Activated naive CD4-positive, alpha-beta T cell treated with anti-CD3 and anti-CD28 coated beads, Interleukin-2, amount 50 U/mL, for 24 hours (primary cell): ENCODE data around the gene TTC28.

Experiments
- H3K27ac Mint-ChIP-seq: one replicate; pipeline ENCODE4 v1.8.0; 2021; ENCODE audit warnings: mild to moderate bottlenecking, mixed read lengths
- H3K27me3 Mint-ChIP-seq: one replicate; pipeline ENCODE4 v1.8.0; 2021; ENCODE audit warnings: mixed read lengths
- H3K36me3 Mint-ChIP-seq: one replicate; pipeline ENCODE4 v1.8.0; 2021; ENCODE audit warnings: mixed read lengths
- H3K4me1 Mint-ChIP-seq: one replicate; pipeline ENCODE4 v1.8.0; 2021; ENCODE audit warnings: mixed read lengths
- H3K4me3 Mint-ChIP-seq: one replicate; pipeline ENCODE4 v1.8.0; 2021; ENCODE audit warnings: mild to moderate bottlenecking, mixed read lengths
- H3K9me3 Mint-ChIP-seq: one replicate; pipeline ENCODE4 v1.8.0; 2021; ENCODE audit warnings: mixed read lengths

The TTC28 gene

DNA sequence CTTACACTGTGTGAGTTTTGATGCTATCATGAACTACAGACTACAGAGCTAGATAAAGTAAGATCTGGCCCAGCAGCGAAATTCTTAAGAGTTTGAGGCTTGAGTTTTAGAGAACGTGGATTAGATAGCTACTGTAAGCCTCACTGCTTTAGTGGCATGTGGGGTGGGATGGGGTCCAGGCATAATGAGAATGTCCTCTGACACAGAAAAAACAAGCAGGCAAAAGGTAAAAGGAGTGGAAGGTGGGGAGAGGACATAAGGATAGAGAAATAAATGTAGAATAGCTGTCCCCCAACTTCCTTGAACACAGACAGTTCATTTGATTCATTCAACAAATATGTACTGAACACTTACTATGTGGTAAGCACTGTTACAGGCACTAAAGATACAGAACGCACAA, 436.1 kb downstream of the TTC28 start:
- H3K4me3 Mint-ChIP-seq, result no peak overlapping the region
- H3K27ac Mint-ChIP-seq, result no peak overlapping the region
- H3K9me3 Mint-ChIP-seq, result no peaks in the 10 kb centered on the region
- no peaks in the 10 kb centered on the region for H3K4me1 Mint-ChIP-seq
- H3K27me3 Mint-ChIP-seq, result peaks cover 2% of the 10 kb centered on the region
- no peaks in the 10 kb centered on the region for H3K36me3 Mint-ChIP-seq

DNA sequence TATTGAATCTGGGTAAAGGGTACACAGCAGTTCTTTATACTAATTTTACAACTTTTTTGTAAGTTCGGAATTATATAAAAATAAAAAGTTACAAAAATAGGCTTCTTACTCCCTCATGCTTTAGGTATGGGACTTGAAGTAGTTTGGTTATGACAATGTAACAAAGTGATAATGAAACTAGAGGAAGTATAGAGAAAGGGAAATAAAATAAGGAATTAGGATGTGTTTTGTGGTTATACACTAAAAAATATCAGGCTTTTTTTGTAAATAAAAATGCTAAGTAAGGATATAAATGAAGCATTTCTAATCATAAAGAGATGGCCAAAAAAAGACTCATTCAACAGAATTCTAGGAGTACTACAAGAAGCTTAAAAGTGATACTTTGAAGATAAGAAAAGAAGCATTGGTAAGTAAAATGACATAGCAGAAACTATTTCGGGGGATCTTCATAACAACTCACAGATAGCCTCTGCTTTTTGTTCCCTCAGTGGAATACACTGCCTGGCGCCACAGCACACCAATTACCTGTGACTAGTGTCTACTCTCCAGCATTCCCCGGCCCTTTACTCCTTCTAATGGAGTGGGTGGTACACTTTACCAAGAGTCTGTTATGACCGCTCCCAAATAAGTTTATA, 437.9 kb downstream of the TTC28 start:
- peaks cover 2% of the 10 kb centered on the region for H3K27me3 Mint-ChIP-seq
- H3K27ac Mint-ChIP-seq, result no peak overlapping the region
- H3K4me1 Mint-ChIP-seq, result no peaks in the 10 kb centered on the region
- no peak overlapping the region for H3K4me3 Mint-ChIP-seq
- no peaks in the 10 kb centered on the region for H3K36me3 Mint-ChIP-seq
- H3K9me3 Mint-ChIP-seq, result no peaks in the 10 kb centered on the region

DNA sequence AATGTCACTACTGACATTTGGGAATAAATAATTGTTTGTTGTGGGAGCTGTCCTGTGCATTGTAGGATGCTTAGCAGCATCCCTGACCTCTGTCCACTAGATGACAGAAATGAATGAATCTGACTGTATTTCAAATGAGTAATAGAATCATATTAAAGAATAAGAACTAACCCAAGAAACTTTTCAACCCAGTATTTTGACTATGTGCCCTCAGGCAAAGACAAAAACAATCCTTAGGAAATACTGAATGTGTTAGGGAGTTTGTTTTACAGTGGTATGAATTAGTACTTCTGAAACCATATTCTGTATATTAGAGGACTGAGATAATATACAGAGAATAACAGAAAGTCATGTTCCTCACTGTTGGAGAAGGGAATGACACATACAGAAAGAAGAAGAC, 439.7 kb downstream of the TTC28 start:
- Mint-ChIP-seq H3K27ac (no peak overlapping the region), H3K4me1 (no peaks in the 10 kb centered on the region), H3K27me3 (no peaks in the 10 kb centered on the region), H3K4me3 (no peak overlapping the region), H3K9me3 (no peaks in the 10 kb centered on the region), H3K36me3 (no peaks in the 10 kb centered on the region)

DNA sequence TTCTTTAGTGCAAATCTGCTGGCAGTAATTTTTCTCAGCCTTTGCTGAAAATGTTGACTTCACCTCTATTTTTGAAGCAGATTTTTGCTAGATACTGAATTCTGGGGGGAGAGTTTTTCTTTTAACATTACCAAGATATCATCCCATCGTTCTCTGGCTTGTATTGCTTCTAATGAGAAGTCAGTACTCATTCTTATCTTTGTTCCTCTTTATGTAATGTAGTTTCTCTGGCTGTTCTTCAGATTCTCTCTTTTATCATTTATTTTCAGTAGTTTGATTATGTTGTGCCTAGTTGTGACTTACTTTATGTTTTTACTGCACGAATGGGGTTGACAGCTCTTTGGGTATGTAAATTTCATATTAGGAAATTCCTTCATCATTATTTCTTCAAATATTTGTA, 441.9 kb downstream of the TTC28 start:
- Mint-ChIP-seq H3K27me3 (no peaks in the 10 kb centered on the region), H3K4me1 (no peaks in the 10 kb centered on the region), H3K36me3 (no peaks in the 10 kb centered on the region), H3K4me3 (no peak overlapping the region), H3K9me3 (no peaks in the 10 kb centered on the region), H3K27ac (no peak overlapping the region)

DNA sequence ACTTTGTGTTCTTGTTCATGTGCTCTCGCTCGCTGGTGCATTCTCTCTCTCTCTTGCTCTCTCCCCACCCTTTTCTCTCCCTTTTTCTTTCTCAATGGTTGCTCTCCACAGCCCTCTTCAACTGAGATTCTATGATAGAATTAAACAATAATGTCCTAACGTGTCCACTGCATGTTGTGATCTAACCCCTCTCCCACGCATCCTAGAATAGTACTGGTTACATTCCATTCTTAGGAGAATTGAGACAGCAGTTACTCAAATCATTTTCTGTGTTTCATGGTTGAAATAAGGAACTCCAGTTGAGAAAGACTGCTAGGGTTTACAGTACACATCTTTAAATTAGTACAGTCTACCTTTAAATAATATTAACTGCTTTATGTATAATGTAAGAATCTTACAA, 442.5 kb downstream of the TTC28 start:
- no peaks in the 10 kb centered on the region for H3K27me3 Mint-ChIP-seq
- no peak overlapping the region for H3K4me3 Mint-ChIP-seq
- no peak overlapping the region for H3K27ac Mint-ChIP-seq
- no peaks in the 10 kb centered on the region for H3K9me3 Mint-ChIP-seq
- H3K4me1 Mint-ChIP-seq, result no peaks in the 10 kb centered on the region
- no peaks in the 10 kb centered on the region for H3K36me3 Mint-ChIP-seq

DNA sequence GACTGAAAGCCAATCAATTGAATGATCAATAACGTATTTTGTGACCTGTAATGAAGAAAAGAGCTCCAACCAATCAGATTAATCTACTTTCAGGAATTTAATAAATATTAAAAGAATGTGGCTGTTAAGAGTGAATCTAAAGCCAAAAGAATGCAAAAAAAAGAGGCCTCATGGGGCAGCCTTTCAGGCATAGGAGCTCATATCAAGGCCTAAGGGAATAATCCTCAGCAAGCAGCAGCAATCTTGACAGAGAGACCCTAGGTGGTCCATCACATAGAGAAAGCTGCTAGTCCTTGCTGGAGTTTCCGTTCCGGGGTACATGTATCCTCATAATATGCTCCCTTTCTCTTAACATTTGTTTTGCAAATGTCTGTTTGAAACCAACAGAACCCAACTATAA, 447.4 kb downstream of the TTC28 start:
- no peaks in the 10 kb centered on the region for H3K4me1 Mint-ChIP-seq

DNA sequence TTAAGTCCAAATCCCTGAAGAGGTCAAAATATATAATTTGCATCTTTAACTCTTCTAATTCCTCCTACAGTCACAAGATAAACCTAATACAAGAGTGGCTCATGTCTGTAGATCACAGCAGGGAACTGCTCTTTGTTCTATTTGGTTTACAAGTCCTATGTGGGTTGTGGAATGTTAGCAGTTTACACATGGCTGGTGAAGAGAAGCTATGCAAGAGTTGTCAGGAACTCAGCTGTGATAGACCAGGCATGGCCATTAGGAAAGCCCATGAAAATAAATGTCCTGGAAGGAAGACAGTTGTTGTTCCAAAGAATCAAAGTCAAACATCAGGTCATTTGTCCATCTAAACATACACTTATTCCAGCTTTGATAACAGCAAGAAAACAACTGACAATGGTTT, 448.2 kb downstream of the TTC28 start:
- Mint-ChIP-seq H3K27me3 (no peaks in the 10 kb centered on the region), H3K4me3 (no peak overlapping the region), H3K27ac (no peak overlapping the region), H3K4me1 (no peaks in the 10 kb centered on the region), H3K9me3 (no peaks in the 10 kb centered on the region), H3K36me3 (no peaks in the 10 kb centered on the region)

More for the DNA sequence above, 447.4 kb downstream of the TTC28 start:
- Mint-ChIP-seq H3K9me3 (no peaks in the 10 kb centered on the region), H3K27me3 (no peaks in the 10 kb centered on the region), H3K27ac (no peak overlapping the region), H3K4me3 (no peak overlapping the region), H3K36me3 (no peaks in the 10 kb centered on the region)

DNA sequence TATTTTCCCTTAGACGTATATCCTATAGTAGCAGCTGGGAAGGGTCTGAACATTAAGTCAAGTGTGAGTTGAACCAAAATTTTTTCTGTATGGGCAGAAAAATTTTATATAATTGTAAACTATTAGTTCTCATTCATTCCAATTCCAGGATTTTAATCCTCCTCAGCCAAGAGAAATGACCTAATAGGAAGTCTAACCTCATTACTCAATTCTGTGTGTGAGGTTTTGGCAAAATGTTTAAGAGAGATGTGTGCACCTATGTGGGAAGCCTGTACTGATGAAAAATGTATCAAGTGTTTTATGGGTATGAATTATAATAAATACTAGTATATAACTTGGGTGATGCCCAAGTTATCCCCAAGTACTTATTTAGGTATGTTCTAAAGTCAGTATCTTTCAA, 449.0 kb downstream of the TTC28 start:
- Mint-ChIP-seq H3K36me3 (no peaks in the 10 kb centered on the region), H3K4me1 (no peaks in the 10 kb centered on the region), H3K4me3 (no peak overlapping the region), H3K27me3 (no peaks in the 10 kb centered on the region), H3K27ac (no peak overlapping the region), H3K9me3 (no peaks in the 10 kb centered on the region)

DNA sequence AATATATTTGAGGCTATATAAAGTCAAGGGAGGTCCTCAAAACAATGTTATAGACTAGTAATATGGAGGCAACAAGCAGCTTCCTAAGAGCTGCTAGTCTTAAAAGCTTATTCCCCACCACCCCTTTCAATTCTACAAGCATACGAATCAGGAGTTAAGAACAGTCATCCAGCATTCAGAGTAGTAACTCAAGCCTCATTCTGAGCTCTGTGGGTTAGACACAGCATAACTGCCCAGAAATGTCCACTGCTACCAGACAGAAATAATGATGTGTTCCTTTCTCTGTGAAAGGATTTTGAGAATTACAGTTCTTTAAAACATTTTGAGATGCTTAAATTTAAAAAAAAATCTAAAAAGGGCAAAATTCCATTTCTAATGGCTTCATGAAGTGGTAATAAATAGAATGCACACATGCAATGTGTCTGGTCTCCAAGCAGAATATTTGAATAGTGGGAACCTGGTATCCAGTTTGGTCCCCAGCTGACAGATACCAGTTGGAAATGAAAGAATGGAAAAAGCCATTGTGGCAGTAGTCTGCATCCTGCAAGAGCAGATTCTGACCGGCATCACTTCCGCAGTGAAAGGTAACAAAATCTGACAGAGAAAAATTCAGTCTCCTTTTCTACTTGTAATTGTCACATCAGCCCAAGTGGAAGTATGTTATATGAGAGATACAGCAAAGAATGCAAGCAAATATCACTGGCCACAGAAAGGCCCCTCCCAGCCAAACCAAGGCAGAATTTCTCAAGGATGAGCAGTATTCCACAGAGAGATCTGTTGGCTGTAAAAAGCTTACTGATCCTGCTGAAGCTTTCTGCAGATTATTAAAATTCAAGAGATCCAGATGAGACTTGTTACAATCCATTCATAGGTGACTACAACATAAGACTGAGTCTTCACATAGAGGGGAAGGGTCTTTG, 449.8 kb downstream of the TTC28 start:
- Mint-ChIP-seq H3K27me3 (no peaks in the 10 kb centered on the region), H3K27ac (no peak overlapping the region), H3K4me3 (no peak overlapping the region), H3K9me3 (no peaks in the 10 kb centered on the region), H3K4me1 (no peaks in the 10 kb centered on the region), H3K36me3 (no peaks in the 10 kb centered on the region)

DNA sequence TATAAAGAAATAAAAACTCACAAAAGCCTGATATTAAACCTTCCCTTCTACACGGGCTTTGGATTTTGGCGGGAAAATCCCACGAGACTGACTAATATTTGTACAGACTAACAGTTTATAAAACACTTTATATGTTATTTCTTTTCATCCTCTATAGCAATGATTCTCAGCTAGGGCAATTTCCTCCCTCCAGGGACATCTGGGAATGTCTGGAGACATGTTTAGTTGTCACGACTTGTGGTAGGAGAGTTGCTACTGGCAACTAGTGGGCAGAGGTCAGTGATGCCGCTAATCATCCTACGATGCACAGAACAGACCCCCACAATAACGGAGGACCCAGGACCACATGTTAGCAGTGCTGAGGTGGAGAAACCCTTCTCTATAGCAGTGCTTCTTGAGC, 455.8 kb downstream of the TTC28 start:
- H3K4me3 Mint-ChIP-seq, result no peak overlapping the region
- H3K27ac Mint-ChIP-seq, result no peak overlapping the region
- H3K36me3 Mint-ChIP-seq, result no peaks in the 10 kb centered on the region
- no peaks in the 10 kb centered on the region for H3K27me3 Mint-ChIP-seq
- no peaks in the 10 kb centered on the region for H3K4me1 Mint-ChIP-seq
- no peaks in the 10 kb centered on the region for H3K9me3 Mint-ChIP-seq

DNA sequence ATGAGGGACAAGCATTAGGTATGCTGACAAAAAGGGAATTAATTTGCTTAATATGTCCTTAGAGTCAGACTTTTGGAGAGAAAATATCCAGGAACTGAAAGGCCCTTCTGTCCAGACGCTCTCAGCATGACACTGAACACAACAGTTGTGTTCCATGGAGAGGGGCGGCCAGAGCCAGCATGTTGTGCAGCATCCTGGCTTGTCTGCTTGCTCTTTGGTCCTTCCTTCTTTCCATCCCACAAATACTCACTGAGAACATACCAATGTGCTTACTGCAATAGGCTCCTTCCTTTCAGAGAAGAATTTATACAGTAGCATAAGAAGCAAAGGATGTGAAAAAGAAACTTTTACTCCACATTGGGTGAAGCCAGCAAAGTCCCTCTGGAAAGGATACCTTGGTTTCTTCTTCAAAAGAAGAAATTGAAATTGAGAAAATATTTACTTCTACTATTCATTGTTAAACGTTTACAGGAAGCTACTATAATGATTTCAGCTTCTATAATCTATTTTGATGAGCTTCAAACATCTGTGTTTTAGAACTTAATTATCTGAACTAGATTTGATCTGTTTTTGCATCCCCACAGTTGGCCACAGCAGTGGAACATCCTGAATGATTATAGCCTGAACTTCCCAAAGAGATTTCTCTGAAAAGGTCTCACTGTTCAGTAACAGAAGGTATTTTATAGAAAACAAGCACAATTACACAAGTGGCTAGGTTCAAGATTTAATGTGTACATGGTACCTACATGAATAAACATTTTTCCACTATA, 456.5 kb downstream of the TTC28 start:
- no peaks in the 10 kb centered on the region for H3K4me1 Mint-ChIP-seq
- no peaks in the 10 kb centered on the region for H3K36me3 Mint-ChIP-seq
- no peaks in the 10 kb centered on the region for H3K9me3 Mint-ChIP-seq
- H3K27me3 Mint-ChIP-seq, result no peaks in the 10 kb centered on the region
- no peak overlapping the region for H3K27ac Mint-ChIP-seq
- no peak overlapping the region for H3K4me3 Mint-ChIP-seq

DNA sequence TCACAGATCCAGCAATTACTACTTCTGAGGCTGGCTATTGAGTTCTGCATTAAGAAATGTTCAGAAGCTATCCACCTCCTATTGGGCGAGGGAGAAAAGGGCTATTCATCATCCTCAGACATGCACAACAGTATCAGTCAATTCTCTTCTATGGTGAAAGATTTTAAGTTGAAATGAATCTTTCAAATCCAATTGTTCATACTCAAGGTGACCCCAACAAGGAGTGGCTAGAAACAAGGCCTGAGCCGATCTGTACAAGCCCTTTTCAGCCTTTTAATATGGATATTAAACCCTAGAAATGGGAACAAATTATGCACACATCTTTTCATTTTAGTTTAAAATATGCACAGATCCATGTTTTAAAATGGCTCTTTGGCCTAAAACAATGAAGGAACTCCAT, 457.1 kb downstream of the TTC28 start:
- Mint-ChIP-seq H3K27ac (no peak overlapping the region), H3K9me3 (no peaks in the 10 kb centered on the region)

DNA sequence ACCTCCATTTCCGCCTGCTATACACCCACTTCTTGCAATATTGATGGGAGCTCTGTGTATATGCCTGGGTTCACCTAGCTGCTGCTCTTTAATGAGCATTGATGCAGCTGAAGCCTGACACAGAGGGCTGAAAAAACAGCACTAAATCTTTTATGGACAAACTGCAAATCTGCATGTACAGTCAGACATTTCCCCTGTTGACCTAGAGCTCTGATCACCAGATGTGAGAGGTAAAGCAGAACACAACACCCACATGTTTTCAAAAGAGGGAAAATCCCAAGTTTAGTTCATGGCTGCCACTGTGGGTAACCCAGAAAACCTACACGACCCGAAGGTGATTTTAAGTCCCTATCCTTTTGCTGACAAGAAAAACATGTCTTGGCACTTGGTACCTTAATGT, 457.6 kb downstream of the TTC28 start:
- Mint-ChIP-seq H3K36me3 (no peaks in the 10 kb centered on the region), H3K4me3 (no peak overlapping the region), H3K27ac (no peak overlapping the region), H3K27me3 (no peaks in the 10 kb centered on the region), H3K9me3 (no peaks in the 10 kb centered on the region), H3K4me1 (no peaks in the 10 kb centered on the region)

More for the DNA sequence above, 457.1 kb downstream of the TTC28 start:
- Mint-ChIP-seq H3K27me3 (no peaks in the 10 kb centered on the region), H3K36me3 (no peaks in the 10 kb centered on the region), H3K4me3 (no peak overlapping the region), H3K4me1 (no peaks in the 10 kb centered on the region)

DNA sequence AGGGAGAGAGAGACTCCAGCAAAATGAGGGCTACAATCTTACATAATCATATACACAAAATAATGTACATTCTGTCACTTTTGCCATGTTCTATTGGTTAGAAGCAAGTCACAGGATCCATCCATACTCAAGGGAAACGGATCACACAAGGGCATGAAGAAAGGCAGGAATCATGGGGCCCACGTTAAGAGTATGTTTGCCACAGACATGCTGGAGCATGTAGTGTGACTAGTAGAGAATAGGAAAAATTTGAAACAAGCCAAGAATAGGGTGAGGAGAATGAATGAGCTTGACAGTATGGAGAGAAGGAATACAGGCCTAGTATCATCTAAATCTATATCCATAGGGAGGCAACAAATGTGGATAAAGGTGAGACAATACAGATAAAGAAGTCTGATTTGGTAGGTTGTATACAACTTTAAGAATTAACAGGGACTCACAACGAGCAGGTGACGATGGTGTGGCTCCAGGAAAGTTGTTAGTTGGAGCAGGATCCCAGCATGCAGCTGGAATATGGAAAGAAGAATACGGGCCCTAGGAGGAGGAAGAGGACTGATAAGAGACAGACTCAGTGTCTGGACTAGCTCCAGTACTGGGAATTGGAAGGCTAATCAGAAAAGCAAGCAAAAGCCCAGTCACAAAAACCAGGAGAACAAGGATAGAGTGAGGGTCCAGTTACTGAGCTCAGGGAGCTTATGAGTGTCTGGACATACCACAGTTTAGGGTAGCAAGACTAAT, 458.8 kb downstream of the TTC28 start:
- no peaks in the 10 kb centered on the region for H3K27me3 Mint-ChIP-seq
- no peak overlapping the region for H3K27ac Mint-ChIP-seq
- H3K4me3 Mint-ChIP-seq, result no peak overlapping the region
- H3K4me1 Mint-ChIP-seq, result no peaks in the 10 kb centered on the region
- no peaks in the 10 kb centered on the region for H3K9me3 Mint-ChIP-seq
- H3K36me3 Mint-ChIP-seq, result no peaks in the 10 kb centered on the region

DNA sequence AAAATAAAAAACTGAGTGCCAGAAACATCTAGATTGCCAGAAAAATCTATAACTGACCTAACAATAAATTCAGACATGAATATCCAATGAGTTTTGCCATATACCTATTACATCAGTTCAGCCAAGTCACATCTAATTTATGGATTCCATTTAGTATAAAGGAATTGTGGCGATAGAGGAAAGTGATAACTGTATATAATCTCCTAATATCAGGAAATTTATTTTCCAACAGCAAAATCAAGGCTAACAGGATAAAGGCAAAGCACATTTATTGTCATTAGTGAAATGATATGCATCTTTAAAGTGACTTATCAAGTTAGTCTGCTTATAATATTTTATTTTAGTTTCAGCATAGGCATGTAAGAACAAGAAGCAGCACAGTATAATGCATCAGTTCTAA, 462.4 kb downstream of the TTC28 start:
- no peak overlapping the region for H3K4me3 Mint-ChIP-seq
- no peaks in the 10 kb centered on the region for H3K9me3 Mint-ChIP-seq
- no peaks in the 10 kb centered on the region for H3K4me1 Mint-ChIP-seq
- no peaks in the 10 kb centered on the region for H3K36me3 Mint-ChIP-seq
- peaks cover 1% of the 10 kb centered on the region for H3K27me3 Mint-ChIP-seq
- no peak overlapping the region for H3K27ac Mint-ChIP-seq
